ENCODE measurements around the gene ZBTB17. TPM values are rescaled to one million over a fixed set of nuclear protein-coding genes. Genes with fewer than 3 reads are reported as not detected.
A peak's percentile ranks its signal among the peaks of the same experiment; 100 is the strongest.

ZBTB17 gene
- total RNA-seq, 2 donors from 2014 or later = 62.0 to 135 TPM

DNA sequence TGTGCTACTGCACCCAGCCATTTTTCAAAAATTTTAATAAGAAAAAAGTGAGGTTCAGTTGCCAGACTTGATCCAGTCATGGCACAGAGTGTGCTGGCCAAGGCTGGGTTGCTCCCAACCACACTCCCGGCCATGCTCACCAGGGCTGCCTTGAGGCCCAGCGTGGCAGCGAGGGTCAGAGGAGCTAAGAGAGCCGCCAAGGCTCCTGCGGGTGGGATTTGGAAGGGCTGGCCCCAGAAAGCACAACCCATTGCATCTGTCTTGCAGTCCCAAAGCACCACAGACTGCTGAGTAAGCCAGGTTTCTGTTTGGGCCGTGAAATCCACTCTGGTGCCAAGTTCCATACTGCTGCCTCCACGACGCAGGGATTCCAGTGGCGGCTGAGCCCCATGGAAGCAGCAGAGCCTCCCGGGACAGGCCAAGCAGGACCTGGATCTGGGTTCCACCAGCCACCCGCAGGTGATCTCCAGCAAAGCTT lies 22.6 kb downstream of the ZBTB17 start:
- H3K36me3 Mint-ChIP-seq (ENCODE audit: low read depth) = peaks cover 98% of the 10 kb centered on the region
- H3K27ac Mint-ChIP-seq = peak overlapping the region; percentile 98
- peaks cover 80% of the 10 kb centered on the region for H3K4me1 Mint-ChIP-seq
- no peak for ATAC-seq (replicated peaks)
- no peaks in the 10 kb centered on the region for H3K9me3 Mint-ChIP-seq
- H3K4me3 Mint-ChIP-seq = peak overlapping the region; percentile 82
- H3K27me3 Mint-ChIP-seq = no peaks in the 10 kb centered on the region

DNA sequence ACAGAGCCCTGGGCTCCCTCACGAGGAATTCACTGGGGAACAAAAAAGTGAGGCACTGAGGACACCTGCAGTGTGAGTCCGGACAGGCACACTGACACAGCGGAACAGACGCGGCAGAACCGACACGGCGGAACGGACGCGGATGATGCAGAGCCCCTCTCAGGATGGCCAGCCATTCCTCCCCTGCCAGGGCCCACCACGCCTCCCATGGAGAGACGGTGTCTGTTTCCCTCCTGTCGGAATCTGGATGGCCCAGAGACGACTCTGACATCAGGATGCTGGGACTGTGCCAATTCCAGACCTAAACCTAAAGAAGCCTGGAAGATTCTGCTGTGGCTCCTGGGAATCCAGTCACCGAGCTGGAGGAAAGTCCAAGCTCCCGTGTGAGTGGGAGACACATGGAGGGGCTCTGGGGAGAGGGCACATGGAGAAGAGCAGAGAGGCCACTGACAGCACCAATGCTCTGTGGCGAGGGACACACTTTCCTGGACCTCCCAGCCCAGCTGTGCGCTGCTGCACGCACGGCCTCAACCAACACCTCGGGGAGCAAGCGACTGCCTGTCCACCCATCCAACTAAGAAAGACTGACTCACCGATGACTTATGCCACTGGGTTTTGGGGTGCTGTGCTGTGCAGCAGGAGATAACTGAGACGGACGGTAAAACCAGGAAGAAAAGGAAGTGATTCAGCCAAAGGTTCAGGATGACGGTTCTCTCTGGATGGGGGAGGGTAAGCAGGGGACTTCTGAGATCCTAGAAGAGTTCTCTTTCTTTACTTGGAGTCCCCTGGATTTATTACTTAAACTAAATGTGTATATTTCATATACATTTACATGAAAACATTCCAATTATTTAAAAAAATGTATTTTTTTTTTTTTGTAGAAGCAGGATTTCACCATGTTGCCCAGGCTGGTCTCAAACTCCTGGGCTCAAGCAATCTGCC lies 23.3 kb downstream of the ZBTB17 start:
- Mint-ChIP-seq H3K27me3 (no peaks in the 10 kb centered on the region), H3K27ac (peak overlapping the region; percentile 98), H3K4me3 (peak overlapping the region; percentile 82), H3K9me3 (no peaks in the 10 kb centered on the region), H3K4me1 (peaks cover 80% of the 10 kb centered on the region), H3K36me3 (ENCODE audit: low read depth) (peaks cover 98% of the 10 kb centered on the region)
- ATAC-seq (replicated peaks) = peak; percentile 37

DNA sequence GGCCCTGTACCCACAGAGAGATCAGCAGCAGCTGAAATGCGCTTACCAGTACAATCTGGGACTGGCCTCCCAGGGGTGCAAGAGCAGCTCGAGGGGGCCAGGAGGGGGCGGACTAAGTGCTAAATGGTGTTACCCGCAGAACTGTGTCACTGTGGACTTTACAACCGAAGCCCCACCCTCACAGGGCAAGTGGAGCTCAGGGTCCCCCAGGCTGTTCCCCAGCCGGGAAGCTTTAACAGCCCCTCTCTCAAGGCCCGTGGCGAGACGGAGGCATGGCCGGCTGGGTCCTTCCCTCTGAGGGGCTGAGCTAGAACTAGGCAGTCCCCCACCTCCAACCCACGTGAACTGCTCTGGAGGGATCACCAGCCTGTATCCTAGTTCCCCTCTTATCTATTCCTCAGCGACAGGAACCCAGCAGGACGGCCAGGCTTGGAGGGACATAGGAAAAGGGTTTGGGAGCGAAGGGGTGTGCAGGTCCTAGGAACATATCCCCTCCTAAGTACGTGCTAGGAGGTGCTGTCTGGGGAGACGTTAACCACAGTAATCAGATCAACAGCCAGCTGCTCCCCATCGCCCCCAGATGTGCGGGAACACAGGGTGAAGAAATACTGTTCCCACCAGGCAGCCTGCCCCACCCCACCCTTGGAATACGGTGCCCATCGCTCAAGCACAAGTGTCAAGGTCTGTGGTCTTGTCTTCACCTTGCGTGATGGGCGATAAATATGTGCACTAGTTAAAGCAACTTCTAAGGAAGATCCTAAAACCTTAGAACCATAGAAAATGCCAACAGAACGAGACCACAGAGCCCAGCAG lies 24.4 kb downstream of the ZBTB17 start:
- H3K36me3 Mint-ChIP-seq (ENCODE audit: low read depth) = peaks cover 98% of the 10 kb centered on the region
- peak; percentile 7 for ATAC-seq (replicated peaks)
- H3K4me3 Mint-ChIP-seq = peak overlapping the region; percentile 82
- H3K4me1 Mint-ChIP-seq = peaks cover 80% of the 10 kb centered on the region
- H3K27ac Mint-ChIP-seq = peak overlapping the region; percentile 98
- H3K9me3 Mint-ChIP-seq = no peaks in the 10 kb centered on the region
- H3K27me3 Mint-ChIP-seq = no peaks in the 10 kb centered on the region

DNA sequence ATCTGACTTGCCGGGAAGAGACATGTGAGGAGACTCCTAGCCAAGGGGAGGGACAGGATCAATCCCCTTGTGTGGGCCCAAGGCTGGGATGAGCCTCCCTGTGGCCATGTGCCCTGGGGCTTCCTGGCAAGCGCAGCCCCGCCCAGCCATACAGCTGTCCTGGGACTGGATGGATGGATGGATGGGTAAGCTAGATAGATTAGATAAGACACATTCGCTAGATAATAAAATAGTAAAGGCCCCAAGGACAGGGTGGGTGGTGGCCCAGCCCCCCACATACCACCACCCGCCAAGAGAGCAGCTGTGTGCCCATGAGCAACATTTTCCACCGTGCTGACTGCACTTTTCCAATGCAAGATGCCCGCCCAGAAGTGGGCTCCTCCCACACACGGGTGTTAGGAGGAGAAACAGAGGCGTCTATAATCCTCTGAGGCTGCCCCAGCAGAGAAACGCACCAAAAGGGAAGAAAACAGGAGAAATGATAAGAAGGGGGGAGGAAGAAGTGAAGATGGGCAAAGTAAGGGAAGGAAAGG lies 25.1 kb downstream of the ZBTB17 start:
- Mint-ChIP-seq H3K36me3 (ENCODE audit: low read depth) (peaks cover 98% of the 10 kb centered on the region), H3K27me3 (no peaks in the 10 kb centered on the region), H3K27ac (peak overlapping the region; percentile 98), H3K9me3 (no peaks in the 10 kb centered on the region), H3K4me3 (peak overlapping the region; percentile 82), H3K4me1 (peaks cover 77% of the 10 kb centered on the region)
- ATAC-seq (replicated peaks) = peak; percentile 7

DNA sequence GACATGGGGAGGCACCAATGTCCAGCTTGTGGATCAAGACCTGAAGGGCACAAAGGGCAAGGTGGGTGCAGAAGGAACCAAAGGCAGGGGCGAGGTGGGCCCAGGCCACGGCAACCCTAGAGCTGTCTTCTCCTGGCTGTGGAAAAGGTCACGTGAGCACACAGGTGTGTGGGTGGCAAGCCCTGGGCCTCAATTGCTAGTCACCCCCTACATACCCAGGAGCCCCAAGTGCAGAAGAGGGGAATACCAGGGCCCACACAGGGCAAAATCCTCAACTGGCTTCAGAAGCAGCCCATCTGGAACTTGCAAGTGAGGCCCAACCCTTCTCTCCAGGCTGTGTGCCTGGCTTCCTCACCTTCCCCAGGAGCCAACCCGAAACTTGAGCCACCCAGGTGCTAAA lies 25.6 kb downstream of the ZBTB17 start:
- H3K27ac Mint-ChIP-seq = peak overlapping the region; percentile 98
- no peaks in the 10 kb centered on the region for H3K9me3 Mint-ChIP-seq
- H3K27me3 Mint-ChIP-seq = no peaks in the 10 kb centered on the region
- peaks cover 94% of the 10 kb centered on the region for H3K36me3 Mint-ChIP-seq (ENCODE audit: low read depth)
- peaks cover 72% of the 10 kb centered on the region for H3K4me1 Mint-ChIP-seq
- peak overlapping the region; percentile 82 for H3K4me3 Mint-ChIP-seq
- ATAC-seq (replicated peaks) = peak; percentile 24

DNA sequence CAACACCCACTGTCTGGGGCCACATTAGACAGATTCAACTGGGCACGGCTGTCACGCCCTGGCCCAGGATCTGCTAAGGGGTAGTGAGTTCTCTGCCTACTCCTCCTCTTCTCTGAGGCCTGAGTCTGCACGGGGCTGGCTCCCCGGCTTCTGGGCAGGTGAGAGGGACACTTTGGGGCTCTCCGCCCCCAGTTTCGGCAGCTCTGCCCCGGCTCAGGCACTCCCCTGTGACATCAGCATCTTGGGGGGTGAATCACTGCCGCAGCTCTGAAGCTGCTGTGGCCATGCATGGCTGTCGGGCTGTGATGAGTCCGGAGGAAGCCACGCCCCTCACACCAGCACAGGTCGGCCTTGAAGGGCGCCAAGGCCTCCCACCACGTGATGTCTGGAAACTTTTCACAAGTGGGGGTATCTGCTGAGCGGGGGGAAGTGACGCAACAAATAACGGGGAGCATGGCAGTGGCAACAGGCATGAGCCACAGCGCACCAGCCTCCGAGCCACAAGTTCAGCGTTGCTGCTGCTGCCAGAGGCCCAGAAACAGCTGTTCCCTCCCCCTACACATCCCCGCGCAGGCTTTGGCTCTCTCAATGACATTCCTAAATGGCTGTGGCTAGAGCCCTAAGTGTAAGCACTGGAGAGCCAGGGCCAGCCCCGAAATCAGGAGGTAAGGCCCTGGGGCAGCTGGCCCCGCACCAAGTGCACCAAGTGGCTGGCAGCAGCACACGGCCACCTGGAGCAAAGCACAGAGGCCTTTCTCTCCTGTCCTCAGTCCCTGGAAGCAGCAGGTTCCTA lies 26.3 kb downstream of the ZBTB17 start:
- Mint-ChIP-seq H3K4me1 (peaks cover 68% of the 10 kb centered on the region), H3K27ac (peak overlapping the region; percentile 98), H3K4me3 (peak overlapping the region; percentile 82), H3K36me3 (ENCODE audit: low read depth) (peaks cover 95% of the 10 kb centered on the region), H3K27me3 (no peaks in the 10 kb centered on the region), H3K9me3 (no peaks in the 10 kb centered on the region)
- ATAC-seq (replicated peaks) = peak; percentile 74

DNA sequence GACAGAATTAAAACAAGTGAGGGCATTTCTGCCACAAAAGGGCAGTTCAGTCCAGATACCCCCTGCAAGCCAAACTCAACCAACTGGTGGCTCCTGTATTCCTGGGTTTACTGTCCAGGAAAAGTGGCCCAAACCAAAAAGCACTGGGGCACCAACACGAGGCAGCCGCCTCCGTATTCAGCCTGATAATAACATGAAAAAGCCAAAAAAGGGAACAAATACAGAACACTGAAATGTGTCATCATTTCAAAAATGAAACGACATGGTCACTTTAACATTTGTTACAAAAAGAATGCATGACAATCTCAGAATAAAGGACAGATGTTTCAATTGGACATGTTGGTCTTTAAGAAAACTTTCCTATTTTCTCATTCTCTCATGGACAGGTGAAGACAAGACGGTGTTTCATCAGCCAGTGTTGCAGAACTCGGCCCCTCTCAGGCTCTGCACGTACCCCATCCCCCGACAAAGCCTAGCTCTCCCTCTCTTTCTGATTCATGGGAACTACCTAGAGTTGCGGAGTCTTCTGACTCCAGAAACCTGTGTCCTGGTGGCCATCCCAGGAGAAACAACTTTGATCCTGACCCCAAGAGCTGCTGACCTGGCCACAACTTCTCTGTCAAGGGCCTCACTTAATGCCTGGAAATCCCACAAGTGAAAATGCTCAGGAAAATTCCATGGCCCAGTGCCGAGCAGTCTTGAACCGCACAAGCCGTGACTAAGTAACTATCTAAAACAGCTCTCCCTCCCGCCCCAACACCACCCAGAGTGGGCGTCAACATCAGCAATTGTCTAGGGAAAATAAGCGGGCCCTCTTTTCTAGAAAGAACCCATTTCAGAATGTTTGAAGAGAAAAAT lies 27.1 kb downstream of the ZBTB17 start:
- Mint-ChIP-seq H3K9me3 (no peaks in the 10 kb centered on the region), H3K4me3 (peak overlapping the region; percentile 82), H3K27me3 (no peaks in the 10 kb centered on the region), H3K36me3 (ENCODE audit: low read depth) (peaks cover 87% of the 10 kb centered on the region), H3K27ac (peak overlapping the region; percentile 98), H3K4me1 (peaks cover 66% of the 10 kb centered on the region)
- ATAC-seq (replicated peaks) = peak; percentile 33

DNA sequence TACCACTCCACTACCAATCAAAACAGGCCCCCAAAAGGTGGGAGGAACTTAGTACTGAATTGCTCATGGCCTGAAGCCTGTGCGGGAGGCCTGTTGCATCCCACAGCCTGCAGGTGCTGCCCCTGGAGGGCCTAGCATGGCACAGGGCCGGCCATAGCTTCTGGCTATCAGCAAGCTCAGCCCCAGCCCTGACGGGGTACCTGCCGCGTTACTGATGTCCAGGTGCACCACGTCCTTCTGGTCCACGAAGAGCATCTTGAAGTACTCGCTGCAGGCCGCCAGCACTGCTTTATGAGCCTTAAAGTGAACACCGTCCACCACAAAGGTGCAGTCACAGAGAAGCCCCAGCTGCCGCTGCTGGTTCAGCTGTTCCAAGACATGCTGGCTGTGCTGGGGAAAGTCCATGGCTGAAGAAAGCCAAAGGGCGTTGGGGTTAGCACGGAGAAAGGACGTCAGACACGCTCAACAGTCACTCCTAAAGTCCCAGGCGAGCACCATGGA lies 27.8 kb downstream of the ZBTB17 start:
- Mint-ChIP-seq H3K36me3 (ENCODE audit: low read depth) (peaks cover 86% of the 10 kb centered on the region), H3K4me1 (peaks cover 62% of the 10 kb centered on the region), H3K27me3 (no peaks in the 10 kb centered on the region), H3K27ac (peak overlapping the region; percentile 98), H3K4me3 (peak overlapping the region; percentile 82), H3K9me3 (no peaks in the 10 kb centered on the region)
- ATAC-seq (replicated peaks) = peak; percentile 38

DNA sequence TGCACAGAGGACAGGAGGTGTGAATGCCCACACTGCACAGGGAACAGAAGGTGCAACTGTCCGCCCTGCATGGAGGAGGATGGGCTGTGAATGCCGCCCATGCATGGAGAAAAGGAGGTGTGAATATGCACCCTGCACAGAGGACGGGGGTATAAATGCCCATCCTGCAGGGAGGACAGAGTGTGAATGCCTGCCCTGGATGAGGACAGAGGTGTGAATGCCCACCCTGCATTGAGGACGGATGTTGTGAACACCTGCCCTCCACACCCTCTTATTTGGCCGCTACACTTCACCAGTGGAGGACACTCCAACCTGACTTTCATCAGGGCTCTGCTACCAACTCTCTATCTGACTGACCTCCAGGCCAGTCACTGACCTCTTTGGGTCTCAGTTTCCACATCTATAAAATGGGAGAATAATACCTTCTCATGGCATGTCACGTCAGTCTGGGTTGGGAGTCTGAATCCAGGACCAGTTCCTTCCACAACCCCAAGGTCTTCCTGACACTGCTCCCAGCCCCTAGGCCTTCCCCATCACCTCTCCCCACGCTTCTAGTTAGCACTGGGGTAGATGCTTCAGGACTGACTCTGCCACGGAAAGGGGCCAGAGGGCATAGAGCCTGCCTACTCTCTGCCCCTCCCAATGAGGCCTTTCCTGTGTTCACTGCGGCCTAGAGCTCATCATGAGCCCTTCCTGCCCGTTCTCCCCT lies 28.4 kb downstream of the ZBTB17 start:
- Mint-ChIP-seq H3K27me3 (no peaks in the 10 kb centered on the region), H3K4me3 (peak overlapping the region; percentile 82), H3K27ac (peak overlapping the region; percentile 98), H3K4me1 (peaks cover 57% of the 10 kb centered on the region), H3K36me3 (ENCODE audit: low read depth) (peaks cover 84% of the 10 kb centered on the region), H3K9me3 (no peaks in the 10 kb centered on the region)
- ATAC-seq (replicated peaks) = no peak

DNA sequence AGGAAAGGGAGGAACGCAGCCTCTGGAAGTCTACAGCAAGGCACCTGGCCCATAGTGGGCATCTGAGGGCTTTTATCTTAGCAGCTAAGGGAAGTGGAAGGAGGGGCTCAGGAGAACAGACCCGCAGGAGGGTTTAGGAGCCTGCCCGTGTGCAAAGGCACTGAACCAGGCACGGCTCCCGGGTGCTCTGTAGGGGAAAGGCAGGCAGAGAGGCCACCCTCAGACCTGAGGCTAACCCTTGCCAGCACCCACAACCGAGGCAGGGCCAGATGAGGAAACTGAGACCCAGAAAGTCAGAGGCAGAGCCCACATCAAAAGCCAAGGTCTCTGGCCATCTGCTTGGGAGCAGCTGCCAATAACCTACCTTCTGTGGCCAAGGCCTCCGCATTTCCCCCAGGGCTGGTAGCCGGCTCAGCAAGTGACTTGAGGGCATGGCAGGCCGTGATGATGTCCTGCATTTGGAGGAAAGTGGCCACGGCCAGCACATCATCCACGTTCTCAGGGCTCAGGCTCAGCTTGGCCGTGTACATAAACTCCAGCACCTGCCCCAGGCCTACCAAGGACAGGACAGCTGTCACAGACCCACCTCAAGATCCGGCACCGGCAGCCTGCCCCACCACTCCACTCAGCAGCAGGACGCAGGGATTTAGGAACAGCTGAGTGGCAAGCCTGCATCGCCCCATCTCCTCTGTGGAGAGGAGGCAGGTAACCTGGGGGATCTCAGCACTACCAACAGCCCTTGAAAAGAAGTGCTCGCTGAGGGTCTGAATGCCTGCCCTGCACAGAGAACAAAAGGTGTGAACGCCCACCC lies 29.1 kb downstream of the ZBTB17 start:
- ATAC-seq (replicated peaks) = no peak
- Mint-ChIP-seq H3K27me3 (no peaks in the 10 kb centered on the region), H3K9me3 (no peaks in the 10 kb centered on the region), H3K36me3 (ENCODE audit: low read depth) (peaks cover 84% of the 10 kb centered on the region), H3K27ac (peak overlapping the region; percentile 98), H3K4me1 (peaks cover 50% of the 10 kb centered on the region), H3K4me3 (peak overlapping the region; percentile 82)

DNA sequence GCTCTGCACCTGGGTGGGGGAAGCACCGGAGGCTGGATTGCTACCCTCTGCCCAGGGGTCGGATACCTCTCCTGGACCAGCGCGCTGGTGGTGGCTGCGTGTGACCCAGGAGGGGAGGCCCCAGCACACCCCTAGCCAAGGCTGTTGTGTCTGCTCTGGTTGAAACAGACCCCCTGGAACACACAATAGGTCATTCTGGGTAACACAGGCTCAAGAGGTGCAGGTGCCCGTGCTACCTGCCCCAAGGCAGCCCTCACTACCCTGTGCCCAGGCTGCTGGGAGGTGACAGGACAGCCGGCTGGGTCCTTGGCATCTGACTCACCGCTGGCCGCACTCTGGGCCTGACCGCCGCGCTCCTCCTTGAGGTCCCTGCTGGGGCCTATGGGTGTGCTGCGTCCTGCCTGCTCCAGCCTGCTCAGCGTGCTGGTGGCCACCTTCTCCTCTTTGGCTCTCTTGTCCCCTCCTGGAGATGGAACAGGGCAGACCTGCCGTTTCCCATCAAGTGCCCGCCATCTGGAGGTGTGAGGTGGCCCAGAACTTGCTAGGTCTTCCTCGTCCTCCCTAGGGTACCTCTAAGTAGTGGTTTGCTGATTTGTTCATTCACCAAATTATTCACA lies 30.0 kb downstream of the ZBTB17 start:
- Mint-ChIP-seq H3K36me3 (ENCODE audit: low read depth) (peaks cover 84% of the 10 kb centered on the region), H3K9me3 (no peaks in the 10 kb centered on the region), H3K27me3 (no peaks in the 10 kb centered on the region), H3K27ac (peak overlapping the region; percentile 76), H3K4me1 (peaks cover 42% of the 10 kb centered on the region), H3K4me3 (peak overlapping the region; percentile 82)
- ATAC-seq (replicated peaks) = no peak
